Body of pancreas (tissue), 4 donors: Measurements from ENCODE around the gene NUP42.

Experiments used
- CTCF ChIP-seq, 7 experiments: fragments of 450-650 bp in 4 of 7; fragments of 200-600 bp in 3 of 7; sonication (generic) in 3 of 7; IDR thresholded peaks; one replicate each; pipeline ENCODE4 v1.5.1; 2016 to 2019; ENCODE audit warnings: antibody characterized with exemption in 7 of 7
- POLR2A ChIP-seq, 3 donors: fragments of 450-650 bp; IDR thresholded peaks; one replicate each; pipeline ENCODE4 v1.6.1; 2016; ENCODE audit warnings: antibody characterized with exemption in 3 of 3, mild to moderate bottlenecking in 2 of 3

- no peak for TF ChIP-seq CTCF (IDR thresholded peaks at IDR 0.05)
- TF ChIP-seq POLR2A (IDR thresholded peaks at IDR 0.05), result no peak
Measured at GRCh38 chr7:23216021-23216420, 34.2 kb downstream of the NUP42 start.
